GM21529 (cell line): ENCODE measurements around the gene POU5F2.

ENCODE experiments used
- ATAC-seq: cut with Tn5 transposase; IDR thresholded peaks from one replicate; pipeline ENCODE4 v1.9.1; 2021; ENCODE audit not compliant: unreplicated experiment

The POU5F2 gene, protein sequence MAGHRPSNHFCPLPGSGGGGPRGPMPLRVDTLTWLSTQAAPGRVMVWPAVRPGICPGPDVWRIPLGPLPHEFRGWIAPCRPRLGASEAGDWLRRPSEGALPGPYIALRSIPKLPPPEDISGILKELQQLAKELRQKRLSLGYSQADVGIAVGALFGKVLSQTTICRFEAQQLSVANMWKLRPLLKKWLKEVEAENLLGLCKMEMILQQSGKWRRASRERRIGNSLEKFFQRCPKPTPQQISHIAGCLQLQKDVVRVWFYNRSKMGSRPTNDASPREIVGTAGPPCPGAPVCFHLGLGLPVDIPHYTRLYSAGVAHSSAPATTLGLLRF

DNA sequence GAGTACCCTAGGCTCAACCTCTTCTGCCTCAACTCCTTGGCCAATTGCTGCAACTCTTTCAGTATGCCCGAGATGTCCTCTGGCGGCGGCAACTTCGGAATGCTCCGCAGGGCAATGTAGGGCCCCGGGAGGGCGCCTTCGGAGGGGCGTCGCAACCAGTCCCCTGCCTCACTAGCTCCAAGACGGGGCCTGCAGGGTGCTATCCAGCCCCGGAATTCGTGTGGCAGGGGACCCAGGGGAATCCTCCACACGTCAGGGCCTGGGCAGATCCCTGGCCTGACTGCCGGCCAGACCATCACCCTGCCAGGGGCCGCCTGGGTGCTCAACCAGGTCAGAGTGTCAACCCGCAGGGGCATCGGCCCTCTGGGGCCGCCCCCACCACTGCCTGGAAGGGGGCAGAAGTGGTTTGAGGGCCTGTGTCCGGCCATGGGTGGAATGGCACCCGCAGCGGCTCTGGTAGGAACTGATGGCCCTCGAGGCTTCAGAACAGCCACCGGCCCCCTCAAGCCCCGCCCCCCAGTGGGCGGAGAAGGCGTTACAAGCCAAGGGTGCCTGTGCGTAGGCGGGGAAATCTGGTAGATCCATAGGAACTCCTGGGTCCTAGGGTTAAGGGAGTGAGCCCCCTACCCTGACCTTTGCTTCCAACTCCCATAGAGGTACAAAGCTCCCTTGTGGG, at the start of gene POU5F2:
Gene POU5F2, minus strand, starts transcription at position 465 of the 676 bp plus-strand sequence. Its CDS starts 37 bp downstream, at position 428.
- no peak for ATAC-seq

DNA sequence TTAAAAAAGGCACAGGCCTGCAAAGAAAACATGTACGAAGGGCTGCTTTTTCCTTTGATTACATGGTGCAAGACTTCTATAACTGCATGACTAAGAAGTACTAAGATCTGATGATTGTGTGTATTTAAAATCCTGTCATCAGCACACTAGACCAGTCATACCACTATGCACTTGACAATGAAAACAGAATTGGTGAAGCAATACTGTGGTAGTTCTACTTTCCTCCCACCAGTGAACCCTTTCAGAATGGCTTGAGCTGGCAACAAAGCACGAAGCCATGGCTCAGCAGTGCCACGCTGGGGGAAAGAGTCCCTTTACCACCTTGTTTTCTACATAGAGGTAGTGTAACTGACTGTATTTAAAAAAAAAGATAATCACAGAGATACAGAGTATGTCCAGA, 49.0 kb upstream of the POU5F2 start:
- no peak for ATAC-seq

GRCh38 chr5:93789173-93790067, 48.0 kb upstream of the POU5F2 start:
- ATAC-seq, result no peak

GRCh38 chr5:93787598-93787997, 46.2 kb upstream of the POU5F2 start:
- ATAC-seq, result no peak

DNA sequence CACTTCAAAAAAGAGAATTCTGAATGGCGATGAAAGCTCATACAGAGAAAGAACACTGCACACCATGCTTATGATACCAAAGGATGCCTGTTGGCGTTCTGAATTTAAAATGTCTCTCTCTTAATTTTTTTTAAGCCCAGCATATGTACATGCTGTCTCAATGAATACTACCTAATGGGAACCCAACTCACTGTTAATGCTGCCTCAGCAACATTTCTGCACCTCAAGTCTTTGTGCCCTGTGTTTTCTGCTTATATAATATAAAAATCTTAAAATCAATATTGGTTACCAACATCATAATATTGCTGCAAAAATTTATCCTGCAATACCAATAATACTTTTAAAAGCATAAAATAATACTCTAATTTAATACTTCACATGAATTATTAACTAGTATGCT, 44.1 kb upstream of the POU5F2 start:
- ATAC-seq, result no peak

DNA sequence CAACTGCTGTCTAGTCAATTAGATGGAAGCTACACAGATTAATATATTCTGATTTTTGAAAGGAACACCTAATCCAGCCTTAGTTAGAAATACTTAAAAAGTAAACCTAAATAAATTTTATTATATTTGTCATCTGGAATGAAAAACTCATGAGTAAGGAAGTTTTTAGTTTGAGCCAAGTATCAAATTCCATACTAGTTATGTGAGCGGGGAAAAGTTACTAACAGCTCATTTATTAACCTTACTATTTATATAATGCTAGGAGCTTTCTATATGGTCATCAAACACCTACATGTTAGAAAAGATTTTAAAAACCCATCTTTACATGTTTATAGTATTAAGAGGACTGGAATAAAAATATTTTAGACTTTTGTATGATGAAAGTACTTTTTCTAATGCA, 41.6 kb upstream of the POU5F2 start:
- no peak for ATAC-seq

GRCh38 chr5:93777620-93778019, 36.2 kb upstream of the POU5F2 start:
- no peak for ATAC-seq

GRCh38 chr5:93756372-93756771, 15.0 kb upstream of the POU5F2 start:
- ATAC-seq, result no peak

DNA sequence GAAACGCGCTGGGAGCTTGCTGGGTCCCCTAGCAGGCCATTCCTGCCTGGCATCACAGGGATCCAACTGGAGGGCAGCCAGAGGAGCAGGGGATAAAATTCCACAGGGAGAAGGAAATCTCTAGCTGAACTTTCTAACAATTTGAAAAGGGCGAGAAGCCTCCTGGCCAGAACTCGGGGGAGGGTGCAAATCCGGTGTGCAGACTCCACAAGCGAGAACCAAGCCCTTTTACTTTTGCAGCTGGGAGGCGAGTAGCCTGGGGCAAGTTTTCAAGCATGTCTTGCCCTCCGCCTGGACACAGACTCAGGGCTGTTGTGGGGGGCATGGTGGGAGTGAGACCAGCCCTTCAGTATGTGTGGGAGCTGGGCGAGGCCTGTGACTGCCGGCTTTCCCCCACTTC, 14.3 kb upstream of the POU5F2 start:
- ATAC-seq, result no peak

DNA sequence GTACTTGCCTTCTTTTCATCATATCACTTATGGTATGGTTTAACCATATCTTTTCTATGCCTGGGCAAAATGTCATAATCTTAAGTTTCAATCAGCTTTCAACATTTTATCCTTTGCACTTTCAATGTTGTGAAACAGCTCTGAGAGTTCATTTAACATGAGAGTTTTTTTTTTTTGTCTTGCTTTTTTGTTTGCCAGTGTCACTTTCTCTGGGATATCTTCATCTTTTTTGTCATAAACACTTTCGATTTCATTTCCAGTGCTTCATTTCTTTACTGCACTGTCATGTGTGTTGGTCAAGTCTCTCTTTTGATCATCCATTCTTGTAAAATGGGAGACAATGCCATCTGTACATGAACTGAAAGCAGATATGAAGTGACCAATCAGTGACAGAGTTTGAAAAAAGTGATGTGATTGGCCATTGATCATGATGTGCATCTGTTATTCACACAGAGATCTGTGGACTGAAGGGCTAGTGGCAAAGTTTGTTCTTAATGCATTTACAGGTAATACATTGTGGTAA, 7.5 kb upstream of the POU5F2 start:
- no peak for ATAC-seq

DNA sequence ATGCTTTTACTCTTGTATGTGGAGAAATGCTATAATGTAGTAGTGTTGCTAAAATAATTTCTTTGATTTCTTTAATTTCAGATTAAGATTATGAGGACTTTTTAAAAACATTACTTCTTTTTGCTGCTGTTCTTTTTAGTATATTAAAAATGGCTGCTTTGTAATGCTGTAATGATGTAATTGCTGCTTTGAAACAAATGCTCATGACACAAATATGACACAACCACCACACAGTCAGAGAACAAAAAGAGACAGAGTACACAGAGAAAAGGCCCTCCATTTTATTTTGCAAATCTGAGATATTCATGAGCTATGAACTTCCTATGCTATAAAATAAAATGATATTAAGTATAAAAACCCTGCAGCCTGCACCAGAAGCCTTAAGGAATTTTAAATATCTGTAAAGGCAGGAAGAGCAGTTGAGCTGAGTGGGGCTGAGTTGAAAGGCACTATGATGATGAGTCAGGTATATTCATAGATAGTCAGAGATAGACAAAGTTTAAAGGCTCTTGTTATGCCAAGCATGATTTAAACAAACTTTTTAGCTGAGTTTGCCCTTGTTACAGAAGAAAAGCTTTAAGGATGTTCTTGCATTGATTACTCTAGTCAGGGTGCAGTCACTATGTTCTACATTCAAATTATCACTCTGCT, 5.1 kb upstream of the POU5F2 start:
- no peak for ATAC-seq

DNA sequence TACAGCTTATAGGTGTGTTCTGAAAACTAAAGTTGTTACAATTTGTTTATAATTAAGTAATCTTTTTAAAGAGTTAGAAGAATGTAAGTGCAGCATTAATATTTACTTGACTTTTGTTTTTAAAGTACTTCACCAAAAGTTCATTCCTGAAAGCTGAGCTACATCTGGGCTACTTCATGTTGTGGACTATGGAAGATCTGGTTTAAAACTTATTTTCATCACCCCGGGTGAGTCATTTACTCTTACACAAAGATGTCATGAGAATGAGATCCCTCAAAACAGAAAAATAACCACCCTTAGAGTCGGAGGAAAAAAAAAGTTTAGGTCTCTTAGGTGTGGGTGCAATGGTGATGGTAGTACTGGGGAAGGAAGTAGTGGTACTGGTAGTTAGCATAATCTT, 5.1 kb downstream of the POU5F2 start:
- ATAC-seq, result no peak

DNA sequence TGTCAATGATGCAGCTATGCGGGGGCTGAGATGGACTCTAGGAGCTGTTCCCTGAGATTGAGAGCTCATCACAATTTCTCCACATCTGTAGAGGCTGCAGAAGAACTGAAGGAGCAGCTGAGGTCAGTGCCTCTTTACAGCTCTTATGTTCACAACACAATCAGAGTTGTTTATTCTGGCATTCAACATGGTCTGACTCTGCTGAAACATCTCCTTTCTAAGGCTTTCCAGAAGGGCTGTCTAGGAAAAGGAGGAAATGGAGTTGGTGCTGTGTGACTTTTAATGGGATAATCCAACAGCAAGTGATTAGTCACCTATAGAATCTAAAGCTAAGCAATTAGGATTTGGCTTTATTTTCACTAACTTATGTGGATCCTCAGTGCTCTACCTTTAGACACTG, 6.0 kb downstream of the POU5F2 start:
- ATAC-seq, result no peak

- ATAC-seq, result no peak
Observed at GRCh38 chr5:93731987-93732386, 9.4 kb downstream of the POU5F2 start.

- ATAC-seq, result no peak
Observed at GRCh38 chr5:93726595-93726994, 14.8 kb downstream of the POU5F2 start.

DNA sequence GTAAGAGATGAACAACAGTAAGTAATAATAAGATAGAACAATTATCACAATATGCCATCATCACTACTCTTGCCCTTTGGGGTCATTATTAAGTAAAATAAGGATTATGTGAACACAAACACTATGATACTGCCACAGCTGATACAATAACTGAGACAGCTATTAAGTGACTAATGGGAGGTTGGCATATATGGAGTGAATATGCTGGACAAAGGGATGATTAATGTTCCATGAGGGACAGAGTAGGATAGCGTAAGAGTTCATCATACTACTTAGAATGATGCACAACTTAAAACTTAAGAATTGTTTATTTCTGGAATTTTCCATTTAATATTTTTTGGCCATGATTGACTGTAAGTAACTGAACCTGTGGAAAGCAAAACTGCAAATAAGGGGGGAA, 16.6 kb downstream of the POU5F2 start:
- ATAC-seq, result no peak

- ATAC-seq, result no peak
Observed at GRCh38 chr5:93723681-93724080, 17.7 kb downstream of the POU5F2 start.

- no peak for ATAC-seq
Observed at GRCh38 chr5:93723005-93723404, 18.4 kb downstream of the POU5F2 start.

GRCh38 chr5:93722588-93722987, 18.8 kb downstream of the POU5F2 start:
- no peak for ATAC-seq

DNA sequence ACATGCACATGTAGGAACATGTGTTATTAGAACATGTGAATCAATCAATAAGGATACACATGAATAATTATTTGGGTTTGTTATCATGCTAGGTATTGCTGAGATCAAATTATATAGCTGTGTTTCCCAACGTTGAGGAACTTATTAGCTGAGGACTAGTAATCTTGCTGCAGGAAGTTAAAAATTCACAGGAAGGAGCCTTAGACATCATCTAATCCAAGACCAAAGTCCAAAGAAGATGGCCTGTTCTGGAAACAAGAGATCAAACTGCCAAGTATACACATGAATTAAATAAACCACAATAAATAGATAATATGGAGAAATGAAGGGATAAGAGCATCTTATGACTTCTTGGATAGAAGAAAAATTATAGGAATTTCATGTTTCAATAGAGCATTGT, 19.9 kb downstream of the POU5F2 start:
- ATAC-seq, result no peak

DNA sequence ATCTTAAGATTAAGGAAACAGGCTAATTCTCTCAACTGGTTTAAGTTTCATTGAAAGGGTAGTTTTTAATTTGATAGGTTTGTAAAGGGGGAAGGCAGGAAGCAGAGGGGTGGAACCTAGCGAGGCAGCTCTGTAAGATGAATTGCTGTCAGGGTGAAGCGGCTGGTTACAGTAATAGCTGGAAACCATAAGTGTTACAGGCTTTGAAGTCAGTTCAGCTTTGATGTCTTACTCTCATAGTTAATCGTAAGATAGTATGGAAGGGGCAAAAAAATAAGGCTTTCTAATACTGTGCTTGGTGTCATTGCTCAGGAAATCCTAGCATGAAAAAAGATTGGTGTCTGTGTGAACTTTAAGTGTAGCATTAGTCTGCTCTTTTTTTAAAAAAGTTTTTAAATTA, 20.3 kb downstream of the POU5F2 start:
- ATAC-seq, result no peak
